Measurements from ENCODE around the gene LZTR1. TPM values are rescaled to one million over a fixed set of nuclear protein-coding genes. Genes with fewer than 3 reads are reported as not detected.

Gene LZTR1
- total and polyA plus RNA-seq, 4 donors = 7.9 to 32.5 (median 13.2) TPM

DNA sequence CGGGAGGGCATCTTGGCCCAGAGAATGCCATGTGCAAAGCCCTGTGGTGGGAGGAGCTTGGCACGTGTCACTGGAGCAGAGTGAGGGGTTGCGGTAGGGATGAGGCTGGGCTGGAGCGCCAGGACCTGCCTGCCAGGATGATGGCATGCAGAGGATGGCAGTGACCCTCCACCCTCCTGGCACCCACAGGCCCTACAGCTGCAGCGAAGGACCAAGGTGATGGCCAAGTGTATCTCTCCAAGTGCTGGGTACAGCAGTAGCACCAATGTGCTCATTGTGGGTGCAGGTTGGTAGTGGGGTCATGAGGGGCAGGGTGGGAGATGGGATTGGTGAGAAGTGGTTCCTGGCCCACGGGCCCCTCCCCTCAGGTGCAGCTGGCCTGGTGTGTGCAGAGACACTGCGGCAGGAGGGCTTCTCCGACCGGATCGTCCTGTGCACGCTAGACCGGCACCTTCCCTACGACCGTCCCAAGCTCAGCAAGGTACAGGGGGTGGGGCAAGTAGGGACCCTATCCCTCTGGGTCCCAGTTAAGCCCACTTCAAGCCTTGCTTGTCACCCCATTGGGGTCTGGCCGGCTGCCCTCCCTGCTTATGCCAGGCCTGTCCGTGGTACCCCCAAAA is 7.7 kb upstream of the LZTR1 start:
- WGBS = 89% methylated on average over 16 of the region's 16 CpGs
- DNase-seq (ENCODE audit: low spot score) = no peak
- no peaks in the 10 kb centered on the region for H3K9me3 ChIP-seq (ENCODE audit: control insufficient read depth in 4 of 4, low read length in 3 of 4)
- no peaks in the 10 kb centered on the region for H3K27me3 ChIP-seq (ENCODE audit: control insufficient read depth in 4 of 4, insufficient read depth in 4 of 4, low read length in 3 of 4)
- H3K36me3 ChIP-seq (ENCODE audit: control insufficient read depth in 4 of 4, insufficient read depth in 3 of 4, low read depth in 1 of 4, low read length in 3 of 4) = no peaks in the 10 kb centered on the region
- H3K4me3 ChIP-seq (ENCODE audit: low read depth in 1 of 3, low read length in 3 of 3) = no peak overlapping the region
- H3K4me1 ChIP-seq (ENCODE audit: control insufficient read depth in 4 of 4, insufficient read depth in 4 of 4, low read length in 3 of 4) = peaks cover 0 to 3% (median 1%) of the 10 kb centered on the region in 4 donors
- H3K9ac ChIP-seq (ENCODE audit: low read depth in 1 of 2, low read length in 2 of 2) = no peak overlapping the region
- no peak overlapping the region for H3K27ac ChIP-seq (ENCODE audit: low read depth in 1 of 2, low read length in 2 of 2)
- TF ChIP-seq, protein P1, sequence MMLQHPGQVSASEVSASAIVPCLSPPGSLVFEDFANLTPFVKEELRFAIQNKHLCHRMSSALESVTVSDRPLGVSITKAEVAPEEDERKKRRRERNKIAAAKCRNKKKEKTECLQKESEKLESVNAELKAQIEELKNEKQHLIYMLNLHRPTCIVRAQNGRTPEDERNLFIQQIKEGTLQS (IDR thresholded peaks at IDR 0.05) = no peak
- TF ChIP-seq SP1 (IDR thresholded peaks at IDR 0.05) (no peak), EGR1 (IDR thresholded peaks at IDR 0.05; ENCODE audit: low read depth in 2 of 2) (no peak), TAF1 (conservative IDR thresholded peaks at IDR 0.05) (no peak), RAD21 (IDR thresholded peaks at IDR 0.05) (no peak), YY1 (IDR thresholded peaks at IDR 0.05) (no peak), HNF4A (conservative IDR thresholded peaks at IDR 0.05) (no peak), FOXA1 (IDR thresholded peaks at IDR 0.05) (no peak), HNF4G (IDR thresholded peaks at IDR 0.05) (no peak), GABPA (IDR thresholded peaks at IDR 0.05 in 1 of 2, conservative IDR thresholded peaks at IDR 0.05 in 1 of 2) (no peak)
- TF ChIP-seq, protein P2, sequence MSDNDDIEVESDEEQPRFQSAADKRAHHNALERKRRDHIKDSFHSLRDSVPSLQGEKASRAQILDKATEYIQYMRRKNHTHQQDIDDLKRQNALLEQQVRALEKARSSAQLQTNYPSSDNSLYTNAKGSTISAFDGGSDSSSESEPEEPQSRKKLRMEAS (IDR thresholded peaks at IDR 0.05) = no peak
- TF ChIP-seq, protein P3, sequence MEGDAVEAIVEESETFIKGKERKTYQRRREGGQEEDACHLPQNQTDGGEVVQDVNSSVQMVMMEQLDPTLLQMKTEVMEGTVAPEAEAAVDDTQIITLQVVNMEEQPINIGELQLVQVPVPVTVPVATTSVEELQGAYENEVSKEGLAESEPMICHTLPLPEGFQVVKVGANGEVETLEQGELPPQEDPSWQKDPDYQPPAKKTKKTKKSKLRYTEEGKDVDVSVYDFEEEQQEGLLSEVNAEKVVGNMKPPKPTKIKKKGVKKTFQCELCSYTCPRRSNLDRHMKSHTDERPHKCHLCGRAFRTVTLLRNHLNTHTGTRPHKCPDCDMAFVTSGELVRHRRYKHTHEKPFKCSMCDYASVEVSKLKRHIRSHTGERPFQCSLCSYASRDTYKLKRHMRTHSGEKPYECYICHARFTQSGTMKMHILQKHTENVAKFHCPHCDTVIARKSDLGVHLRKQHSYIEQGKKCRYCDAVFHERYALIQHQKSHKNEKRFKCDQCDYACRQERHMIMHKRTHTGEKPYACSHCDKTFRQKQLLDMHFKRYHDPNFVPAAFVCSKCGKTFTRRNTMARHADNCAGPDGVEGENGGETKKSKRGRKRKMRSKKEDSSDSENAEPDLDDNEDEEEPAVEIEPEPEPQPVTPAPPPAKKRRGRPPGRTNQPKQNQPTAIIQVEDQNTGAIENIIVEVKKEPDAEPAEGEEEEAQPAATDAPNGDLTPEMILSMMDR (IDR thresholded peaks at IDR 0.05; ENCODE audit: low read depth, low read length, missing input control) = no peak
- TF ChIP-seq, protein P4, sequence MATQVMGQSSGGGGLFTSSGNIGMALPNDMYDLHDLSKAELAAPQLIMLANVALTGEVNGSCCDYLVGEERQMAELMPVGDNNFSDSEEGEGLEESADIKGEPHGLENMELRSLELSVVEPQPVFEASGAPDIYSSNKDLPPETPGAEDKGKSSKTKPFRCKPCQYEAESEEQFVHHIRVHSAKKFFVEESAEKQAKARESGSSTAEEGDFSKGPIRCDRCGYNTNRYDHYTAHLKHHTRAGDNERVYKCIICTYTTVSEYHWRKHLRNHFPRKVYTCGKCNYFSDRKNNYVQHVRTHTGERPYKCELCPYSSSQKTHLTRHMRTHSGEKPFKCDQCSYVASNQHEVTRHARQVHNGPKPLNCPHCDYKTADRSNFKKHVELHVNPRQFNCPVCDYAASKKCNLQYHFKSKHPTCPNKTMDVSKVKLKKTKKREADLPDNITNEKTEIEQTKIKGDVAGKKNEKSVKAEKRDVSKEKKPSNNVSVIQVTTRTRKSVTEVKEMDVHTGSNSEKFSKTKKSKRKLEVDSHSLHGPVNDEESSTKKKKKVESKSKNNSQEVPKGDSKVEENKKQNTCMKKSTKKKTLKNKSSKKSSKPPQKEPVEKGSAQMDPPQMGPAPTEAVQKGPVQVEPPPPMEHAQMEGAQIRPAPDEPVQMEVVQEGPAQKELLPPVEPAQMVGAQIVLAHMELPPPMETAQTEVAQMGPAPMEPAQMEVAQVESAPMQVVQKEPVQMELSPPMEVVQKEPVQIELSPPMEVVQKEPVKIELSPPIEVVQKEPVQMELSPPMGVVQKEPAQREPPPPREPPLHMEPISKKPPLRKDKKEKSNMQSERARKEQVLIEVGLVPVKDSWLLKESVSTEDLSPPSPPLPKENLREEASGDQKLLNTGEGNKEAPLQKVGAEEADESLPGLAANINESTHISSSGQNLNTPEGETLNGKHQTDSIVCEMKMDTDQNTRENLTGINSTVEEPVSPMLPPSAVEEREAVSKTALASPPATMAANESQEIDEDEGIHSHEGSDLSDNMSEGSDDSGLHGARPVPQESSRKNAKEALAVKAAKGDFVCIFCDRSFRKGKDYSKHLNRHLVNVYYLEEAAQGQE (IDR thresholded peaks at IDR 0.05) = no peak

DNA sequence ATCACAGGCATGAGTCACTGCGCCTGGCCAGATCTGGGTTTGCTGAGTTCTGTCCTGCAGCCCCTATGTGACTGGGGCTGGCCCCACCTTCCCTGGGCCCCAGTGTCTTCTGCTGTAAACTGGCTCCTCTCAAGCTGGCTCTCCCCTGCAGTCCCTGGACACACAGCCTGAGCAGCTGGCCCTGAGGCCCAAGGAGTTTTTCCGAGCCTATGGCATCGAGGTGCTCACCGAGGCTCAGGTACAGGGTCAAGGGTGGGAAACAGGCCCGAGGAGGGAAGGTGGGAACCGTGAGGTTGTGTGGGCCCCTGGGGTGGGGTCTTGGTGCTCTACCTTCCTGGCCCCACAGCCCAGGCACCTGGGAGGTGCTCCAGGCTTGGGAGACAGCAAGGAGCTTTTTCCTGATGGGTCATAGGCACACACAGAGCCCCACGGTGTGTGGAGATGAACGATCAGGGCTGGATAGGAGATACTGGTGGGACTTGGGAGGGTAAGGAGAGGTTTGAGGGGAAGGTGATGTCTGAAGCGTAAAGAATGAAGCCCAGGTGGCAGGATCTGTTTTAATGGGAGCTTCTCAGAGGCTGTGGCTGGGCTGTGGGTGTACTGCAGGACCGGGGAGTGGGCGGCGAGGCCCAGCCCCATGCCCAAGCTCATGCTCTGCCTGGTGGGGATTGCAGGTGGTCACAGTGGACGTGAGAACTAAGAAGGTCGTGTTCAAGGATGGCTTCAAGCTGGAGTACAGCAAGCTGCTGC is 6.4 kb upstream of the LZTR1 start:
- no peak for DNase-seq (ENCODE audit: low spot score)
- Histone ChIP-seq H3K9me3 (ENCODE audit: control insufficient read depth in 4 of 4, low read length in 3 of 4) (no peaks in the 10 kb centered on the region), H3K27me3 (ENCODE audit: control insufficient read depth in 4 of 4, insufficient read depth in 4 of 4, low read length in 3 of 4) (no peaks in the 10 kb centered on the region), H3K27ac (ENCODE audit: low read depth in 1 of 2, low read length in 2 of 2) (no peak overlapping the region), H3K4me1 (ENCODE audit: control insufficient read depth in 4 of 4, insufficient read depth in 4 of 4, low read length in 3 of 4) (peaks cover 7 to 15% (median 10%) of the 10 kb centered on the region in 4 donors), H3K36me3 (ENCODE audit: control insufficient read depth in 4 of 4, insufficient read depth in 3 of 4, low read depth in 1 of 4, low read length in 3 of 4) (no peaks in the 10 kb centered on the region), H3K4me3 (ENCODE audit: low read depth in 1 of 3, low read length in 3 of 3) (no peak overlapping the region), H3K9ac (ENCODE audit: low read depth in 1 of 2, low read length in 2 of 2) (no peak overlapping the region)
- 87% methylated on average over 14 of the region's 14 CpGs for WGBS
- TF ChIP-seq, protein P4 (IDR thresholded peaks at IDR 0.05) = no peak
- TF ChIP-seq HNF4A (conservative IDR thresholded peaks at IDR 0.05) = no peak
- TF ChIP-seq, protein P5, sequence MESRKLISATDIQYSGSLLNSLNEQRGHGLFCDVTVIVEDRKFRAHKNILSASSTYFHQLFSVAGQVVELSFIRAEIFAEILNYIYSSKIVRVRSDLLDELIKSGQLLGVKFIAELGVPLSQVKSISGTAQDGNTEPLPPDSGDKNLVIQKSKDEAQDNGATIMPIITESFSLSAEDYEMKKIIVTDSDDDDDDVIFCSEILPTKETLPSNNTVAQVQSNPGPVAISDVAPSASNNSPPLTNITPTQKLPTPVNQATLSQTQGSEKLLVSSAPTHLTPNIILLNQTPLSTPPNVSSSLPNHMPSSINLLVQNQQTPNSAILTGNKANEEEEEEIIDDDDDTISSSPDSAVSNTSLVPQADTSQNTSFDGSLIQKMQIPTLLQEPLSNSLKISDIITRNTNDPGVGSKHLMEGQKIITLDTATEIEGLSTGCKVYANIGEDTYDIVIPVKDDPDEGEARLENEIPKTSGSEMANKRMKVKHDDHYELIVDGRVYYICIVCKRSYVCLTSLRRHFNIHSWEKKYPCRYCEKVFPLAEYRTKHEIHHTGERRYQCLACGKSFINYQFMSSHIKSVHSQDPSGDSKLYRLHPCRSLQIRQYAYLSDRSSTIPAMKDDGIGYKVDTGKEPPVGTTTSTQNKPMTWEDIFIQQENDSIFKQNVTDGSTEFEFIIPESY (IDR thresholded peaks at IDR 0.05) = no peak
- no peak for TF ChIP-seq HNF4G (IDR thresholded peaks at IDR 0.05)
- TF ChIP-seq, protein P2 (IDR thresholded peaks at IDR 0.05) = no peak
- TF ChIP-seq, protein P3 (IDR thresholded peaks at IDR 0.05; ENCODE audit: low read depth, low read length, missing input control) = no peak
- no peak for TF ChIP-seq FOXA2 (IDR thresholded peaks at IDR 0.05)

All from liver (tissue), 9 donors.